Sigmoid colon (tissue), 4 donors: ENCODE measurements around the gene PRSS1.

Experiments used
- EP300 ChIP-seq, 4 donors: sonication (generic); formaldehyde crosslinking; IDR thresholded peaks; one replicate each; pipeline ENCODE4 v1.6.1; 2017; ENCODE audit warnings: antibody characterized with exemption in 4 of 4
- POLR2AphosphoS5 ChIP-seq, 4 donors: sonication (generic); formaldehyde crosslinking; IDR thresholded peaks; one replicate each; pipeline ENCODE4 v1.6.1; 2017; ENCODE audit warnings: antibody characterized with exemption in 4 of 4
- TF ChIP-seq, protein P1 (sequence below), 4 experiments: fragments of 450-650 bp in 3 of 4; fragments of 200-600 bp in 1 of 4; IDR thresholded peaks; one replicate each; pipeline ENCODE4 v1.5.1; 2016 to 2019; ENCODE audit warnings: antibody characterized with exemption in 4 of 4, mild to moderate bottlenecking in 3 of 4, moderate library complexity in 2 of 4

- TF ChIP-seq POLR2AphosphoS5 (IDR thresholded peaks at IDR 0.05) (no peak), EP300 (IDR thresholded peaks at IDR 0.05) (no peak)
- TF ChIP-seq, protein P1, sequence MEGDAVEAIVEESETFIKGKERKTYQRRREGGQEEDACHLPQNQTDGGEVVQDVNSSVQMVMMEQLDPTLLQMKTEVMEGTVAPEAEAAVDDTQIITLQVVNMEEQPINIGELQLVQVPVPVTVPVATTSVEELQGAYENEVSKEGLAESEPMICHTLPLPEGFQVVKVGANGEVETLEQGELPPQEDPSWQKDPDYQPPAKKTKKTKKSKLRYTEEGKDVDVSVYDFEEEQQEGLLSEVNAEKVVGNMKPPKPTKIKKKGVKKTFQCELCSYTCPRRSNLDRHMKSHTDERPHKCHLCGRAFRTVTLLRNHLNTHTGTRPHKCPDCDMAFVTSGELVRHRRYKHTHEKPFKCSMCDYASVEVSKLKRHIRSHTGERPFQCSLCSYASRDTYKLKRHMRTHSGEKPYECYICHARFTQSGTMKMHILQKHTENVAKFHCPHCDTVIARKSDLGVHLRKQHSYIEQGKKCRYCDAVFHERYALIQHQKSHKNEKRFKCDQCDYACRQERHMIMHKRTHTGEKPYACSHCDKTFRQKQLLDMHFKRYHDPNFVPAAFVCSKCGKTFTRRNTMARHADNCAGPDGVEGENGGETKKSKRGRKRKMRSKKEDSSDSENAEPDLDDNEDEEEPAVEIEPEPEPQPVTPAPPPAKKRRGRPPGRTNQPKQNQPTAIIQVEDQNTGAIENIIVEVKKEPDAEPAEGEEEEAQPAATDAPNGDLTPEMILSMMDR (IDR thresholded peaks at IDR 0.05): no peak
Observed at GRCh38 chr7:142733271-142733670, 16.0 kb upstream of the PRSS1 start.
